HG03460 (cell line): Measurements from ENCODE around the gene PDE3A.
"Not testable (repeated sequence)": the region's sequence is repeated elsewhere in the genome, so short reads cannot be mapped to it uniquely, and the experiment has no call there.

Experiments
- ATAC-seq: cut with Tn5 transposase; IDR thresholded peaks from one replicate; pipeline ENCODE4 v1.9.1; 2021; ENCODE audit not compliant: unreplicated experiment

PDE3A gene

DNA sequence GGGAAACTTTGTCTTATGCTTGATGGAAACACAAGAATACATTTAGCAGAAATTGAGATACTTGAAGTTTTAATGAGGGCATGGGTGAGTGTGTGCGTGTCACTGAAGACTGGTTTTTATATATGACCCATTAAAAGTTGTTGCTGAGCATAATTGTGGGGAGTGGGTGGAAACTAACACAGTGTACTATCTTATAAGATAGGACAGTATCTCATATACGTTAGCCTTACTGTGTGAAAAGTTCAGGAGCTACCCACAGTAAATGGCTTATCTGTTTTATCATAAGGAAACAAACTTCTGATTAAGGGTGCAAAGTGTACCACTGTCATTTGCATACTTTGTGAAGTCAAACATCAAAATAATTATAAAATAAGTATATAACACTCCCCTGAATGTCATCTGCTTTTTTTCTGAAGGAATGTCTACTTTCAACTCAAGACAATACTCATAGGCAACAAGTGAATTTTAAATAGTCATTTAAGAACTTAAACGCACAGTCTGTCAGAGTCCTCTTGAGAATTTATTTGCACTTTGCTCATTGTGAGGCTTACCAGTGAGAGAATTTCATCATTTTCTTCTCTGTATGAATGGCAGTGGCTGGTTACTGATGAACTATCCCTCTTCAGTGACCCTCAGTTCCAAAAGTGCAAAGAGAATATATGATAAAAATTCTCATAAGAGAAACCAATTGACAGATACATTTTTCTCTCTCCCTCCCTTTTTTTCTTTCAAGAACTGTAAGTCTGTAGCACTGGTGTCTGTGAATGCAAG is 4.2 kb downstream of the PDE3A start:
- ATAC-seq: no peak

- ATAC-seq: no peak
Measured at GRCh38 chr12:20374795-20375194, 6.5 kb downstream of the PDE3A start.

DNA sequence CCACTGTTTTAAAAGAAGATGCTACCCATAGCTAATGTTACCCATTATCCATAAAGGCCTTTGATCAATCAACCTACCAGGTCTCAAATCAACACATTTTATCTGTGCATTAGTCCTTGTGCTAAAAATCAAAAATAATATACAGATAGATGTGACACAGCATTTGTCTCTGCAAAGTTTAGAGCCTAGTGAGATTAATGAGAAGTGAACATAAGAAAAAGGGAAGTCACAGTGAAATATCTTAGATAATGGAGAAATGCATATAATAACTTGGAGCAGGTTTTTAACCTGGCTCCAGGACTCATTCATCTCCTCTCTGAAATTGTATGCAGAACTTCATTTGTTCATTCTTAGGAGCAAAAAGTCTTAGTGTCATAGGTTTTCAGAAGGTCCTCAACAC is 7.2 kb downstream of the PDE3A start:
- no peak for ATAC-seq

GRCh38 chr12:20376984-20377383 is 8.6 kb downstream of the PDE3A start:
- ATAC-seq: no peak

DNA sequence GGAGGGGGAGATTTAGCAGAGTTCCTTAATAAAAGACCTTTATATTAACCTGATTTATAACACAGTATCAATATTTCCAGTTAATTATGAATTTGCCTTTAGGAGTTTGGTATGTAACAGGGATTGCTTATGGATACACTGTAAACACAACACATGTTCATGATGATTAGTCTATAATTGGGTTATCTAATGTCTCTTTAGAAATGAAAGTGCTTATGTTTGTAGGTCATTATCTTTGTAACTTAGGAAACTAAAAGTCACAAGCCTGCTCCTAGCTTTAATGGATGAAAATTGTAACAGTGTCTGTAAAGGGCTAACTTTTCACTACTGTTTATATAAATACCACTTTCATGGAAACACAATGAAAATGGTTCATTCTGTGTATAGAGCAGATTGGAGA is 9.4 kb downstream of the PDE3A start:
- ATAC-seq: no peak

- no peak for ATAC-seq
Measured at GRCh38 chr12:20382117-20382516, 13.8 kb downstream of the PDE3A start.

DNA sequence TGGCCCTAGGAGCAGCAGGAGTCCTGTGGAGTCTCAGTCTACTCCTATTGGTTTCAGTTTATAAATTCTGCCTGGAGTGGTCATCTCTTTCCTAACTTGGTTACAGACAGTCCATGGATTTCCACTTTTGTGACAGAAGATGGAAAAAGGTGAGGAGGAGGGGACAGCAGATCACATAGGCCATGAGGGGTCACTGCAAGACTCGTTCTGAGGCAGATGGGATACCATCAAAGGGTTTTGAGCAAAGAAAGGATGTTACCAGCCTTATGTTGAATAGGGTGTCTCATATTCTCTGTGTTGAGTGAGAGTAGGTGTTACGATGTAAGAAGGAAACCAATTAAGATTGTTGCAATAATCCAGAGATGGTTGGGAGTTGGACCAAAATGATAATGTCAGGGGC is 15.3 kb downstream of the PDE3A start:
- ATAC-seq: no peak

GRCh38 chr12:20384836-20385235 is 16.5 kb downstream of the PDE3A start:
- ATAC-seq: not testable (repeated sequence)

DNA sequence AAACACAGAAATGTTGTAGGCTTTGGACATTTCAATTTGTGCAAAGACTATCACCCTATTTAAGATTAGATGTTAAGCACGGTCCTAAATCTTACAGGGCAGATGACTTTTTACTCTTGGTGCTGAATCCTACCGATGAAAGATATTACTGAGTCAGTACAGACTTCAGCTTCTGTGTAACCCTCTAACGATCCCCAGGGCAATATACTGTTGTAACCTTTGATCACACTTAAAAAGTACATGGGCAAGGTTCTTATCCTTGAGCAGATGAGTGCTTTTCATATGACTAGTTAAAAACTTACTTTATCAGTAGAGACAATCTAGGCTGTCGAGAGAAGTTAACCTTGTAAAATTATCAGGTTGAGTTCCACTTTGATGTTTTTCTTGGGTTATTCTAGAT is 22.5 kb downstream of the PDE3A start:
- no peak for ATAC-seq

DNA sequence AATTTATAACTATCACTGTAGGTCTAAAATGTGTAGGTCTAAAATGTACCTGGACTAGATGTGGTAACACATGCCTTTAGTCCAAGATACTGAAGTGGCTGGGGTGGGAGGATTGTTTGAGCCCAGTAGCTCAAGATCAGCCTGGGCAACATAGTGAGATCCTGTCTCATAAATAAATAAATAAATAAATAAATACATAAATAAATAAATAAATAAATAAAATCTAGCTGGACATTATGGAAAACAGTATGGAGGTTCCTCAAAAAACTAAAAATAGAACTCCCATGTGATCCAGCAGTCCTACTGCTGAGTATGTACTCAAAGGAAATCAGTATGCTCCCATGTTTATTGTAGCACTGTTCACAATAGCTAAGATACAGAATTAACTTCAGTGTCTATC is 24.0 kb downstream of the PDE3A start:
- no peak for ATAC-seq

DNA sequence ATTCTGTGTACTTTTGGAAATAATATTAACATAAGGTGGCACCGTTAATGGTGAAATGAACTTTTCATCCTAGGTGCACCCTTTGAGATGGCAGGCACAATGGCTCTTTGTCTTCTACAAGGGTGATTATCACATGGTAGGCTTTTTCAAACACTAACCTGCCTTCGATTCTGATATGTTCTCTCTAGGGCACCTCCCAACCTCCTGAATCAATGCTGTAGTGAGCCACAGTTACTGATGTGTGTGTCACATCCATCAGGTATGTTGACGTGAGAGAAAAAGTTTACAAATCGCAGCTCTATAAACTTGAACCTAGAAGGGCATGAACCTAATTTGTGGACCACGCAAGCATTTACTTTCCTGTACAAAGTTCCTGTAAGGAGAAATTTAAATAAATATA is 25.4 kb downstream of the PDE3A start:
- ATAC-seq: no peak

- no peak for ATAC-seq
Measured at GRCh38 chr12:20395791-20396550, 27.6 kb downstream of the PDE3A start.

GRCh38 chr12:20398686-20399085 is 30.3 kb downstream of the PDE3A start:
- no peak for ATAC-seq

DNA sequence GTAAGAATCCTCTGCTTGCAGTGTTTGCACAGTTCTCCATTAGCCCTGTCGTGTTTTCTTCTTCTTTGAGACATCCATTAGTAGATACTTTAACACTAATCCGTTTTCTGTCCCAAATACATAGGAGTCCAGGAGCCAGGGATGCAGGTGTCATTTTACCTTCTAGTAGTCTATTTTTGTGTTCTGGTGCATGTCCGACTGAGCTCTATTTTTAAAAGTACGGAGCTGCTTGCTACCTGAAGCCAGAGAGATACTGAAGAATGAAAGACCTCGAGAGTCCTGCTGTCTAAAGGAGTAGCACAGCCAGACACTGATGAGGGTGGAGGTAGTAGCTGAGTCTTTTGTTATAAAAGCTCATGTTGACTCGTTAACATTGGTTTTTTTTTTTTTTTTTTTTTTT is 31.7 kb downstream of the PDE3A start:
- no peak for ATAC-seq

GRCh38 chr12:20403230-20403629 is 34.9 kb downstream of the PDE3A start:
- ATAC-seq: no peak

DNA sequence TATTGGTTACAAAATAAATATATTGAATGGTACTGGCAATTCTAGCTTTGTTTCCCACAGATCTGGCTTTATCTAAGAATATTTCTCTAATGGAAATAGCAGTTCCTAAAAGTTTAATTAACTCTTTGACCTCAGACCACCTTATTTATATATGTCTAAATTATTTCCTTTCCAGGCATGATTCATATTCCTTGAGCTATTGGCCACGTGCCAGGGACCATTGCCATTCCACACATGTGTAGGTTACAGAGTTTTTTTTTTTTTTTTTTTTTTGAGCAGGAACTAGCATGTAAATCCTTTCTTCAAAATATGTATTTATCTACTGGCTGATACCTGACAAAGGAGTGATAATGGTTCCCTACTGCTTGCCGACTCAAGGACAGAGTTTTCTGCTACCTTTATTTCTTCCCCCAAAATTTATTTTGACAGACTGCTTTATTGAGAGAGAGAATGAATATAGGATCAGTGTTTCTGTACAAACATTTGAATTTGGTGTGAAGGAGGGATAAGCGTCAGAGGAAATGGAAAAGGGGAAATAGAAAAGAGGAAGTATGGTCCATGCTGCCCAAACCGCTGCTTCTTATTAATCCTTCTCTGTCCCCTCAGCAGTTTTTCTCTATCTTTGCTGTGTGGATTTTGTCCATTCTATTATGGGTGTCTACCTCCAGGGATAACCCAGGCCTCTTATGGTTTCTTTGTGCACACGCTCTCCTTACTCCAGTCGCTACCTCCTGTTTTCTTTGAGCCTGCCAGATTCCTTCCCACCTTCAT is 36.4 kb downstream of the PDE3A start:
- ATAC-seq: no peak

DNA sequence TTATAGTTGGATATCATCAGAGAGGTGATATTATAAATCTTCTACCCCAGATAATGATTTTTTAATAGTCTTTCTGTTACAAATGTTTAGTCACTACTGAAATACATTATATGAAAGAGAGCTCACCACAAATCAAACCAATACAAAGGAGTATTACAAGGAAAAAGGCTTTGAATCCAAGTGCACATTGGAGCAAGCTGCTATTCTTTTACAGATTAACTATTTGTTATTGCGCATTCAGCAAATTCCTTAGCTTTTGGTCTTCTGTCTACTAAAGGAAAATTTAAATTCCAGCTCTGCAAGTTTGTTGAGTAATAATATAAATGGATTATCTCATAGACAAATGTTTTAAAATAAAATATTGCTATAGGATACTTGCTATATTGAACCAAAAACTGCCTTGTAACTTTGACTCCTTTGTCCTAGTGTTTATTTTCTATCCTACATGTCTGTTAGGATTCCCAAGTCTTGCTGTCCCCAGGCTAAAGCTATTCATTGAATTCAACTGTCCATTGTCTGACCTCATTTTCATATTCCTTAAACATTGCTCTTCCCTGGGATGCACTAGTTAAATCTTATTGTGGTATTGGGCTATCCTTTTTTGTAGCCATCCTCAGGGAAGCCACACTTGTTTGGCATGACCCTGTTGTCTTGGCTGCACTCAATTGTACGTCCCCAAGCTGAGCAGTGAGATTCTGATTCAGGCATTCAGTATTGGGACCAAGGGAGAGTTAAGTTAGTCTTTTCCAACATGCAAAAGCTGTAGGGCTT is 41.5 kb downstream of the PDE3A start:
- no peak for ATAC-seq

- no peak for ATAC-seq
Measured at GRCh38 chr12:20410734-20411133, 42.4 kb downstream of the PDE3A start.

GRCh38 chr12:20411345-20411744 is 43.0 kb downstream of the PDE3A start:
- no peak for ATAC-seq

- no peak for ATAC-seq
Measured at GRCh38 chr12:20415028-20415427, 46.7 kb downstream of the PDE3A start.

DNA sequence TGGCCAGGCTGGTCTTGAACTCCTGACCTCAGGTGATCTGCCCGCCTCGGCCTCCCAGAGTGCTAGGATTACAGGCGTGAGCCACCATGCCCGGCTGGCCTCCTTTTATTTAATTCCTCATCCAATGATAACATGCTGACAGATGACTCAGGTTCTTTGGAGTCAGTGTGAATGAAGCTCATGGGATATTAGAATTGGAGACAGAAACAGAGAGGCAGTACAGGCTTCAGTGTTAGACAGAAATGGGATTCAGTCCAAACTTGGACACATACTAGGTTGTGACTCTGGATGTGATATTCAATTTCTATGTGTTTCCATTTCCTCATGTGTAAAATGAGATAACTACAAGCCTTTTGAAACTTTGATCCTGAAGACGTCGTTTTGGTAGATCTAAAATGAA is 47.3 kb downstream of the PDE3A start:
- no peak for ATAC-seq
